NCI-H748 (cell line): Measurements from ENCODE around the gene INPP4A.

ENCODE experiments used
- DNase-seq: peaks from one replicate; lab custom pipeline; 2025; ENCODE audit not compliant: unreplicated experiment; lab: John Stamatoyannopoulos, UW

The INPP4A gene

DNA sequence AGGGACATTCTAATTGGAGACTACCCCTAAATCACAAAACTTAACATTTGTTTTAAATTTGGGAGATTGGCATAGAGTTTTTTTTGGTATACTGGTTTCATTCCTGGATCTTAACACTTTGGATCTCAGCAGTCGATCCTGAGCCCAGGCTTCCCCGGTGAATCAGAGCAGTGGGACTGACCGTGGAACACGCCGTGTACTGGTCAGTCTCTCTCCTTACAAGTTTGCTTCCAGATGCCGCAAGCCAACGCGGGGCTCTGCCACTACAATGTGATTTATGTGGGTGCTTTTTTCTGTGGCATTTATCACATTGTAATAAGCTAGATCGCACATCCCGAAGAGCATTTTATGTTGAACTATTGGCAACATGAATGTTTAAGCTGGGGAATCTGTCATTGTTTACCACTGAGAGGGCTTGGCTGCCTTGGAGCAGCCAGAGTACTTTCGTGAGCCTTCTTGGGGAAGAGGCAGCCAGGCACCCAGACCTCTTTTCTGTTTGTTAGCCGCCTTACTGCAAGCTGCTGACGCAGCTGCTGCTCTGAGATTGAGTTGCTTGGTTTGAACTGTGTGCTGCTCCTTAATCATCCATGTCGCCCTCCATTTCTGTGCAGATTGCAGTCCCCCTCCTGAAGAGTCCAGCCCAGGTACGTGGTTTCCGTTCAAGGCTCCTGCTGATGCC, 114.3 kb downstream of the INPP4A start:
- DNase-seq = no peak

- DNase-seq = no peak
Measured at GRCh38 chr2:98559581-98559980, 114.9 kb downstream of the INPP4A start.

- no peak for DNase-seq
Measured at GRCh38 chr2:98560256-98560771, 115.7 kb downstream of the INPP4A start.

GRCh38 chr2:98561018-98561417, 116.4 kb downstream of the INPP4A start:
- no peak for DNase-seq

DNA sequence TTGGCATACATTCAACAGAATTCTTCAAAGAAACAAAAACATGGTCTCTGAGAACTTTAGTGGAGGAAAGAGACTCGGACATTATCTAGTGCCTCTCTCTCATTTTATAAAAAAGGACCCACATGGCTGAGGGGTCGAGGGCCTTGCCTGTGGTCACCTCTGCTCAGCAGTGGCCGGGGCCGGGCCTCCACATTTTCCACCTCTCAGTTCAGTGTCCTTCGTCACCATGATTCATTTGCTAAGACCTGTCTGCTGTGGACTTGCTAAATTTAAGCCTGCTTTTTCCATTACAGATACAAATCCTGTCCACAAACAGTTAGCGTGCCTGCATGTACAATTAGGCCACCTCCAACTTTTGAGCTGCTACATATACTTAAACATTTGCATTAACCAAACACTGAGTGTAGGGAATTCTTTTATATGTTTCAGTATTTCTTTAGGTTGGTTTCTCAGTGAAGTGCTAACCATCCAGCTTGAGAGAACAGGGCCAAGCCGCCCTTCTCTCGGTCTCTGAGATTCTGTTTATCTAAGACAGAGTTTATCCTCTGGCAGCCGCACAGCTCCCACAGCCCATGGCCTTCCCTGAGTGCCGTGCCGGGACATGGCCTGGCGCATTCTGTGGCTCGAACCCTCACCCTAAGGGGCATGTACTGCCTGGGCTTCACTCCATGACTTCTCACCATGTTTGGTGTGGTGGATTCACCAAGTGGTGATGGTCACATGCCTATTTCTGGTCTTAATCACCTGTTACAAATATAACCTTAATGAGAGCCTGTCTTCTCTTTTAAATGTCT, 117.4 kb downstream of the INPP4A start:
- DNase-seq = no peak

DNA sequence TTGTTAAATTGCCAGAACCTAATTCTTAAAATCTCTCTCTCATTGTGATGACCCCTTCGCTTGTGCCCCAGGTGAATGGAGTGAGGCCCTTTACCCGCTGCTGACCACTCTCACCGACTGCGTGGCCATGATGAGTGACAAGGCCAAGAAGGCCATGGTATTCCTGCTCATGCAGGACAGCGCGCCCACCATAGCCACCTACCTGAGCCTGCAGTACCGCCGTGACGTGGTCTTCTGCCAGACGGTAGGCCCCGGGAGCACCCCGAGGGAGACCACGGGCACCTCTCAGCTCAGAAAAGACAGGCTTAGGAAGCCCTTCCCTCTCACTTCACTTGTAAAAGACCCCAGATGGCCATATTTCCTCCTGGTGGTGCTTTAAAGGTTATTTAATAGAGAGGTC, 118.7 kb downstream of the INPP4A start:
- no peak for DNase-seq

DNA sequence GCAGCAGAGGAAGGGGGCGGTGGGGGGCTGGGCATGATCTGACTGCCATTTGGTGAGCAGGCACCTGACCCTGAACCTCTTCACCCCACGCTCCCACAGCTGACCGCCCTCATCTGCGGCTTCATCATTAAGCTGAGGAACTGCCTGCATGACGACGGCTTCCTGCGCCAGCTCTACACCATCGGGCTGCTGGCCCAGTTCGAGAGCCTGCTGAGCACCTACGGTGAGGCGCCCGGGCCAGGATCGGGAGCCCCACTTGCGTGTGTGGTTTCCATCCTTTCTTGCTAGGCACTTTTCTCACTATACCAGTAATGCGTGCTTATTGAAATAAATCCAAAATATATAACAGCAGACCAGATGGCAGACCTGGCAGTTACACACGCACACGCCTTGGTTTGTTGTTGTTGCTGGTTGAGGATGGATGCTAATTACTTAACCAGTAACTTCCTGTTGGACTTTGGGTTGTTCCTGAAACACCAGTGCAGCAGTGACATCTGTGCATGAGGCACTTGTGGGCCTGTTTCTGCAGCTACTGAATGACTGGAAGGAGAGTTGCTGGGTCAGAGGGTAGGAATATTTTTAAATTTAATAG, 120.0 kb downstream of the INPP4A start:
- no peak for DNase-seq

GRCh38 chr2:98565286-98565860, 120.7 kb downstream of the INPP4A start:
- no peak for DNase-seq

- DNase-seq = no peak
Measured at GRCh38 chr2:98565941-98566340, 121.3 kb downstream of the INPP4A start.

DNA sequence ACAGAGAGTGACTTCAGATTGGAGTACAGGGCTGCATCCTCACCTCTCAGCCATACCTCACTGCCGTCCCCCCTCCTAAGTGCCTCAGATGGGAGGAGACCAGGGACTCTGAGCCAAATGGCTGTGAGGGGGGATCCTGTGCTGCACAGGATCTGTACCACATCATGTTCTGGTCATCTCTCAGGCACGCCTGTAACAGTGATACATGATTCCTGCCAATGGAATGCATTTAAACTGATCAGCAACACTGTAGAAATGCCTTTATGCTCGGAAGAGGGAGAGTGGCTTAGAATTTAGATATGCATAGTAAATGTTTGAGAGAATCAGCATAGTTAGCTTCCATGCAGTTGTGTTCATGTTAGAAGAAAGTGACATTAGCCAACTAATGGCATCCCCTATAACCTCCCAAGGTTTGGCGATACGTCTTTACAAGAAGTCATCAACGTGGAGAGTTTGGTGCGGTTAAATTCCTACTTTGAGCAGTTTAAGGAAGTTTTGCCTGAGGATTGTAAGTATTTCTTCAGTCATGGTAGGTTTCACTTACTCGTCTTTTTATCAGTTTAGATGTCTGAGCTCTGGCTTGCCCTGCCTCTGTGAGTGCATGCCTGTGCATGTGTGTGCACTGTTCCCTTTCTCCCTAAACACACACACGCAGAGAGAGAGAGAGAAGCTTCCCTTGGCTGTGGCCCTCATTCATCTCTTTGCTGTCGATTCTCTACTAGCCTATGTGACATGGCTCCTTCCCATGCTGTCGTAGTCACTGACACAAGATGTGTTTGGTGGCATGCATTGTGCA, 123.7 kb downstream of the INPP4A start:
- DNase-seq = no peak

GRCh38 chr2:98569197-98569793, 124.6 kb downstream of the INPP4A start:
- peak; percentile 24 for DNase-seq

GRCh38 chr2:98569915-98570314, 125.3 kb downstream of the INPP4A start:
- no peak for DNase-seq

- no peak for DNase-seq
Measured at GRCh38 chr2:98570356-98570755, 125.7 kb downstream of the INPP4A start.

DNA sequence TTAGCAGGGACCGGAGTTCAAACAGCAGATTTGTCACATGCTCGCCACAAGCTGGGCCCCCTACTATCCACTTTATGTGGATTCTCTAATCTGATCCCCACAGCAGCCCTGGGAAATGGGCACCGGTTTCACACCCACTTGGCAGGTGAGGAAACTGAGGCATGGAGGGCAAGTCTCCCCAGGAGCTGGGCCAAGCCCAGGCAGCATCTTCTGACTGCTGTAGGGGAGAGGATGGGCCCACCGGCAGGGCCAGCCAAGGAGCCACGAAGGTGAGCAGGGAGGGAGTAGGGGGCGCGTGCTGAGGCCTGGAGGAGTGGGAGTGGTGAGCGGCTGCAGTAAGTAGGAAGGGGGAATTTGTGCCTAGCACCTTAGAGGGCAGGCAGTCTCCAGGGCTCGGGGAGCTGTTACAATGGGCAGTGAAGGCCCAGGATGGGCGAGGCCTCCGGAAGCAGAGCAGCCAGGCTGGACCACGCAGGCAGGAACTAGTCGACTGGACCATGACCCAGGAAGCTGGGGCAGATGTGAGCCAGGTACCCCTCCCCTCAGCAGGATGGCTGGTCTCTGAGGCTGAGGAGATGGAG, 126.6 kb downstream of the INPP4A start:
- no peak for DNase-seq

GRCh38 chr2:98571796-98572195, 127.1 kb downstream of the INPP4A start:
- DNase-seq = no peak

DNA sequence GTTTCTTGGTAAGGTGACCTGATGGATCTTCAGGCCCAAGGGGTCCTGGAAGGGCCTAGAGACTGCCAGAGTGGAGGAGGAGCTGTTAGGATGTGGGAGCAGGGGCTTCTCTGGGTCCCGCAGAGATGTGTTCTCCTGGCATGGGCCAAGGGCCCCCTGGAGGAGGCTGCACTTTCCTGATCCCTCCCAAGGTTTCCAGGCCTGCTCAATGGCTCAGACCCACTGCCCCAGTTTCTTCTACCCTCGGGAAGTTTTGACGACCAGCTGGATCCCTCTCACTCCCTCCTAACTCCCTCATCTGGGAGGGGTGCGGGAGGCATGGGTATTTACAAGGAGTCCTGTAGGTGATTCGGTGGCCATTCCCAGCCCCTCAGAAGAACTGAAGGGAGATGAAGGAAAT, 127.6 kb downstream of the INPP4A start:
- DNase-seq = no peak

- DNase-seq = no peak
Measured at GRCh38 chr2:98572676-98573075, 128.0 kb downstream of the INPP4A start.

- DNase-seq = no peak
Measured at GRCh38 chr2:98573426-98573825, 128.8 kb downstream of the INPP4A start.

DNA sequence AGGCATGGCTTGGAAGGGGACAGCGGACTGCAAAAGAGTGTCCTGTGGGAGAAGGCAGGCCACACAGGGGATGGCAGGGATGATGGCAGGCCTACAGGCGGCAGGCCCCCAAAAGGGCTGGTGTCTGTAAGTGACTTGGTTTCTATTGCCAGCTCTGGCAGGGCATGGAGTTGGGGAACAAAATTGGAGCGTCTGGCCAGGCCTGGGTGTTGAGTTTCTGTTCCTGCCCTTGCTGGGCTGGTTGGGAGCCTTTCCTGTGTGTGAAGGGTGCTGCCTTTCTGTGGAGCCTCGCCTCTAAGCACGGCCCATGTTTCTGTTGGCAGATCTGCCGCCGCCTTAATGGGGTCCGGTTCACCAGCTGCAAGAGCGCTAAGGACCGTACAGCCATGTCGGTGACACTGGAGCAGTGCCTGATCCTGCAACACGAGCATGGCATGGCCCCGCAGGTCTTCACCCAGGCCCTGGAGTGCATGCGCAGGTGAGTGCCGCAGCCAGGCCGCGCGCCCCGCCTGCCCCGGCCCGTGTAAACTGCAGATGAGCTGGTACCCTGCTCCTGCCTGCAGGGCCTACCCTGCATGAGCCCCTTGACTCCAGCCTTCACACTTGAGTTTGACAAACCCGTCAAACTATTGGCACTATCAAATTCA, 132.1 kb downstream of the INPP4A start:
- no peak for DNase-seq

GRCh38 chr2:98577313-98577712, 132.7 kb downstream of the INPP4A start:
- DNase-seq = no peak
